Measurements from ENCODE around the gene OMD. TPM values are rescaled to one million over a fixed set of nuclear protein-coding genes. Genes with fewer than 3 reads are reported as not detected.

The OMD gene
- total and polyA plus RNA-seq, 2 experiments from 2014 or later, result not detected

- Histone ChIP-seq H3K4me3 (no peak overlapping the region), H3K4me1 (ENCODE audit: low read depth) (no peaks in the 10 kb centered on the region), H3K36me3 (no peaks in the 10 kb centered on the region), H3K27me3 (no peaks in the 10 kb centered on the region), H3K27ac (no peak overlapping the region), H3K9me3 (ENCODE audit: low read depth) (no peaks in the 10 kb centered on the region)
- DNase-seq (ENCODE audit: low read depth in 1 of 2, low spot score in 1 of 2), result no peak
- TF ChIP-seq, protein P1, sequence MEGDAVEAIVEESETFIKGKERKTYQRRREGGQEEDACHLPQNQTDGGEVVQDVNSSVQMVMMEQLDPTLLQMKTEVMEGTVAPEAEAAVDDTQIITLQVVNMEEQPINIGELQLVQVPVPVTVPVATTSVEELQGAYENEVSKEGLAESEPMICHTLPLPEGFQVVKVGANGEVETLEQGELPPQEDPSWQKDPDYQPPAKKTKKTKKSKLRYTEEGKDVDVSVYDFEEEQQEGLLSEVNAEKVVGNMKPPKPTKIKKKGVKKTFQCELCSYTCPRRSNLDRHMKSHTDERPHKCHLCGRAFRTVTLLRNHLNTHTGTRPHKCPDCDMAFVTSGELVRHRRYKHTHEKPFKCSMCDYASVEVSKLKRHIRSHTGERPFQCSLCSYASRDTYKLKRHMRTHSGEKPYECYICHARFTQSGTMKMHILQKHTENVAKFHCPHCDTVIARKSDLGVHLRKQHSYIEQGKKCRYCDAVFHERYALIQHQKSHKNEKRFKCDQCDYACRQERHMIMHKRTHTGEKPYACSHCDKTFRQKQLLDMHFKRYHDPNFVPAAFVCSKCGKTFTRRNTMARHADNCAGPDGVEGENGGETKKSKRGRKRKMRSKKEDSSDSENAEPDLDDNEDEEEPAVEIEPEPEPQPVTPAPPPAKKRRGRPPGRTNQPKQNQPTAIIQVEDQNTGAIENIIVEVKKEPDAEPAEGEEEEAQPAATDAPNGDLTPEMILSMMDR (IDR thresholded peaks at IDR 0.05; ENCODE audit: low read depth, low read length), result no peak
Measured at GRCh38 chr9:92429836-92430235, 5.6 kb upstream of the OMD start.

GRCh38 chr9:92426501-92427145 is 2.4 kb upstream of the OMD start:
- Histone ChIP-seq H3K27me3 (no peaks in the 10 kb centered on the region), H3K4me1 (ENCODE audit: low read depth) (no peaks in the 10 kb centered on the region), H3K9me3 (ENCODE audit: low read depth) (no peaks in the 10 kb centered on the region), H3K27ac (no peak overlapping the region), H3K36me3 (no peaks in the 10 kb centered on the region), H3K4me3 (no peak overlapping the region)
- DNase-seq (ENCODE audit: low read depth in 1 of 2, low spot score in 1 of 2), result no peak
- TF ChIP-seq, protein P1 (IDR thresholded peaks at IDR 0.05; ENCODE audit: low read depth, low read length), result no peak

DNA sequence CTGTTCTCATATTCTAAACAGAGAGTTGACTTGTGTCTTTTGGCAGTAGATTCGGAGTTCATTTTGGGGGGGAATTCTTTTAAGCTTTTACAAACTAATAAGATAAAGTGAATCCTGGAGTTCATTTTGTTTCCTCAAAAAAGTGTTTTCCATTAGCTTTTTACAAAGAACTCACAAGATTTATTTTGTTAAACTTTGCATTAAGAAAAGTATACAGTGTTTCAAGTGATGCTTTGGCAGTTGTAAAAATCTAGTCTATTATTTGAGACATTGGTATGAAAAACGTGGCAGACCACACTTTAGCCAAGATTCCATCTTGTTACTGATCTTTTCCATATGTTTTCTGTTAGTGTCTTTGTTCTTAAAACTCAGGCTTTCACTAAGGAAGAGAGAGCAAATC is 1.2 kb upstream of the OMD start:
- TF ChIP-seq, protein P1 (IDR thresholded peaks at IDR 0.05; ENCODE audit: low read depth, low read length), result no peak
- DNase-seq (ENCODE audit: low read depth in 1 of 2, low spot score in 1 of 2), result peak in 1 of 2 donors; percentile 58
- no peak overlapping the region for H3K27ac ChIP-seq

DNA sequence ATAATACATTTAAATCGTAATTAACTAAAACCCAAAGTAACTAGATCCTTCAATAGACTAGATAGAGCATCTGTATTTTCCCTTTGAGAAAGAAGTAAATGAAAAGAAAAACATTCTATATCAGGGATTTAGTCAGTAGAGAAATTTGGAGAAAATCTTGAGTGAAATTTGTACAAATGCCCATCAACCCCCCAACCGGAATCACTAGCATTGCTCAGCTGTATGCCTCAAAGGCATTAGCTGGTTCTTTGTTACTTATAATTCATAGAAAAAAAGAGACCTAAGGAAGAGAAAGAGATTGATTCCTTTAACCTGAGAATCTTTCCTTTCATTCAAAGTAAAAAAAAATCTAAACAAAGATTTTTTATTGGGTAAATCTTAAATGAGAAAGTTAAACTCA is 659 bp downstream of the OMD start:
- Histone ChIP-seq H3K4me3 (no peak overlapping the region), H3K27me3 (no peaks in the 10 kb centered on the region), H3K27ac (no peak overlapping the region), H3K36me3 (no peaks in the 10 kb centered on the region), H3K4me1 (ENCODE audit: low read depth) (no peaks in the 10 kb centered on the region), H3K9me3 (ENCODE audit: low read depth) (no peaks in the 10 kb centered on the region)
- TF ChIP-seq, protein P1 (IDR thresholded peaks at IDR 0.05; ENCODE audit: low read depth, low read length), result no peak
- DNase-seq (ENCODE audit: low read depth in 1 of 2, low spot score in 1 of 2), result no peak

More for the DNA sequence above, 1.2 kb upstream of the OMD start:
- Histone ChIP-seq H3K4me3 (no peak overlapping the region), H3K27me3 (no peaks in the 10 kb centered on the region), H3K36me3 (no peaks in the 10 kb centered on the region), H3K4me1 (ENCODE audit: low read depth) (no peaks in the 10 kb centered on the region), H3K9me3 (ENCODE audit: low read depth) (no peaks in the 10 kb centered on the region)

DNA sequence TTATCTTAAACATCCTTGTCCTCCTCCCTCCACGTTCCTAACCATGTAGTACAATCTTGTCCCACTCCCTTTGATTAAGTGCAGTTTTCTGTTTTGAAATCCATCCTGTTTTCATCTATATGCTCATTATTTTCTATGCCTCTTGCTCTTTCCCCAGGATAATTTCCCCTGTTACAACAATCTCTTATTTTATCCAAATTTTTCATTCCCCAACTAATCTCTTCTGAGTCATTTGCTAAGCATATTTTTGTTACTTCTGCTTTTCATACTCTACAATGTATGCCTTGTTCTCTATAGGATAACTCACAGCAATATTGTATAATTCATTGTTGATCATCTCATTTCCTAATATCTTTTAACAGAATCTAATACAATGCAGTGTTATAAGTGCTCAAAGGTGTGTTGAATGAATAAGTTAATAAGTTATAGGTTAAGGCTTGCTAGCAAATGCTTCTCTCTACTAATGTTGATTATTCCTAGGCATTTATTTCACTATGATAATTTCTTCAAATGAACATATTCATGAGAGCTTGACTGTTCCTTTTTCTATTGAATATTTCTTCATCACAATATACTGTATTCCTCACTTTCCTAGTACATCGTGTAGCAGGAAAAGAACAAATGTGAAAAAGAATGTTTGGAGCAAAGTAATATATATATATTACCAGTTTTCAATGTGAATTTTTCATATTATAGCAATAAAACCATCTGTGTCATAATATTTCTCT is 1.5 kb downstream of the OMD start:
- H3K27ac ChIP-seq, result no peak overlapping the region
- H3K4me3 ChIP-seq, result no peak overlapping the region
- no peaks in the 10 kb centered on the region for H3K36me3 ChIP-seq
- TF ChIP-seq, protein P1 (IDR thresholded peaks at IDR 0.05; ENCODE audit: low read depth, low read length), result no peak
- no peak for DNase-seq (ENCODE audit: low read depth in 1 of 2, low spot score in 1 of 2)
- H3K4me1 ChIP-seq (ENCODE audit: low read depth), result no peaks in the 10 kb centered on the region
- H3K9me3 ChIP-seq (ENCODE audit: low read depth), result no peaks in the 10 kb centered on the region
- H3K27me3 ChIP-seq, result no peaks in the 10 kb centered on the region
